GM21423 (cell line): ENCODE measurements around the gene TPSAB1.
"Not testable (repeated sequence)": the region's sequence is repeated elsewhere in the genome, so short reads cannot be mapped to it uniquely, and the experiment has no call there.

Source experiments
- ATAC-seq: cut with Tn5 transposase; IDR thresholded peaks from one replicate; pipeline ENCODE4 v1.9.1; 2021; ENCODE audit warnings: mild to moderate bottlenecking, moderate library complexity; ENCODE audit not compliant: unreplicated experiment

The TPSAB1 gene

GRCh38 chr16:1223355-1224214 is 16.9 kb upstream of the TPSAB1 start:
- no peak for ATAC-seq

GRCh38 chr16:1224558-1224957 is 15.9 kb upstream of the TPSAB1 start:
- ATAC-seq = no peak

DNA sequence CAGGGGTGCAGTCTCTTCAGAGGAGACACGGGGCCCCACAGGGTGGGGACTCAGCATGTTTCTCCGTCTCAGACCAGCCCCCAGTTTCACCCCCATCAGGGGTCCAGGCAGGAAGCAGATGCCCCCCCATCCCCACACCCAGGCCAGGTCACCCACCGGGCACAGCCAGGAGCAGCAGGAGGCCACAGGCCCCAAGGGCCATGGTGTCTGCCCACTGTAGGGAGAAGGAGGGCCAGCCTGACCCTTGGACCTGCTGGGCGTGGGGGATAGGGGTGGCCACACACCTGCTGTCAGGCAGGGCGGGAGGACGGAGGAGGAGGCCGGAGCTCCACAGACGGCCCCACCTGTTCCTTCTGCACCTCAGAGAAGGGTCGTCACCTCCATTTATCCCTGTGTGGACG is 15.5 kb upstream of the TPSAB1 start, which contains the start of gene TPSG1:
Gene TPSG1 (minus strand): TSS at position 218 of the 401 bp plus-strand sequence. CDS start 16 bp downstream, at position 202.
- no peak for ATAC-seq

DNA sequence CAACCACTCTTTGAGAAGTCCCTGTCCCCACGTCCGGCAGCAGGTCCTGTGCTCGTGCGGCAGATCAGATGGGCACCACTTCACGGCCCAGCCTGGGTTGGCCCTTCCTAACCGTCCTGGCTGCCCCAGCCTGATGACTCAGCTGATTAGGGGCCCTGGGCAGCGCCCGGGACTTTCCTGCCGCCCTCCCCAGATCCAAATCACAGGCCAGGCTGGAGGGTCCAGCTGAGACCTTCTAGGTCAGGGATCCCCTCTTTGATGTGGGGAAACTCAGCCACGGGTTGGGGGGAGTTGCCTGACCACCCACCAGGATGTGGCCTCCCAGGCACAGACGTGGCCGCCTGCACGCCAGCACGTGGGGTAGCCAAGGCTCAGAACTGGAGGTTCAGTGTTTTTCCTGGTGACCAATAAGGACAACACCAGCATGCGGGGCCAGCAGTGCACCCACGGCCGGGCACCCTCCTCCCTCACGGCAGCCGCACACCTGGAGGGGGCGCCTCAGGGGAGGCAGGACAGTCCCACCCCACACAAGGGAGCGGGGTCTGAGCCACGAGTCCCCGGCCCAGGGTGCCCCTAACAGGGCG is 14.7 kb upstream of the TPSAB1 start:
- ATAC-seq = not testable (repeated sequence)

- not testable (repeated sequence) for ATAC-seq
These were observed 13.8 kb upstream of the TPSAB1 start for GRCh38 chr16:1226692-1227091.

DNA sequence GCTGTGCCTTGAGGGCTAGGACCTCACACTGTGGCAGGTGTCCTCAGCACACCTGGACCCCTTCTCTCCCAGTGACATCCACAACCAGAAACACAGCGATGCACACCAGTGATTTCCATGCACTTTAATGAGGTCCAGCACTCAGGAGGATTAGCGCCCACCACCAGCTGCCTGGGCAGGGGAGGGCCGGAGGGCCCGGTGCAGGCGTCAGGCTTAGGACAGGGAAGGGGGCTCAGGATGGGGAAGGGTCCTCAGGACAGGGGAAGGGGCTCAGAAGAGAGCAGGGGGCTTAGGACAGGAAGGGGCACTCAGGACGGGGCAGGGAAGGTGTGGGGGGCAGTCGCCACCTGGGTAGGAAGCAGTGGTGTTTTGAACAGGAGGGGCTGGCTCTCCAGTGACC is 12.3 kb upstream of the TPSAB1 start:
- not testable (repeated sequence) for ATAC-seq

DNA sequence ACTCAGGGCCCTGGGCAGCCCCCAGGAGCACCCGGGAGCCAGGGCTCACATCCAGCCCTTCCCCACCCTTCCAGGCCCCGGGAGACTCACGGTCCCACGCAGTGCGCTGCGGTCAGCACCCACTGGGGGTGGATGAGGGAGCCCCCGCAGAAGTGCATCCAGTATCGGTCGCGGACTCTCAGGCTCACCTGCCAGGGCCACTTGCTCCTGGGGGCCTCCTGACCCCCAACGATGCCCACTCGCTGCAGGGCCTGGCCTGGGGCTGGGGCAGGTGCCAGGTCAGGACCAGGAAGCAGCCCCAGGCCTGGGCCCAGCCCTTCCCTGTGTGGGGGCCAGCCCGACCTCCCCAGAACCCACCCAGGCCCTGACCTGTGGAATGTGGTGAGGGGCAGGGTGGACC is 11.0 kb upstream of the TPSAB1 start:
- ATAC-seq = not testable (repeated sequence)

- ATAC-seq = not testable (repeated sequence)
These were observed 10.4 kb upstream of the TPSAB1 start, which contains the start of gene TPSB2 for GRCh38 chr16:1230084-1230470. Gene TPSB2 (minus strand): TSS chr16:1230184. CDS start chr16:1229951, 233 bp downstream.

GRCh38 chr16:1230471-1231212 is 9.9 kb upstream of the TPSAB1 start:
- not testable (repeated sequence) for ATAC-seq

DNA sequence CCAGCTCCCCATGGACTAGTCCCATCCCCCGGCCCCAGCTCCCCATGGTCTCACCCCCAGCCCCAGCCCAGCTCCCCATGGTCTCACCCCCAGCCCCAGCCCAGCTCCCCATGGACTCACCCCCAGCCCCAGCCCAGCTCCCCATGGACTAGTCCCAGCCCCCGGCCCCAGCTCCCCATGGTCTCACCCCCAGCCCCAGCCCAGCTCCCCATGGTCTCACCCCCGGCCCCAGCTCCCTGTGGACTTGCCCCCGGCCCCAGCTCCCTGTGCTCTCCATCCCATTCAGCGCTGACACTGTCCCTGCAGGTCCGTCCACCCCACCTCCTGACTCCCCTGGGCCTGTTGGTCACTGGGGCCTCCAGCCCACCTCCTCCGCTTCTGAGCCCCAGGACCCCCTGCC is 9.2 kb upstream of the TPSAB1 start:
- not testable (repeated sequence) for ATAC-seq

DNA sequence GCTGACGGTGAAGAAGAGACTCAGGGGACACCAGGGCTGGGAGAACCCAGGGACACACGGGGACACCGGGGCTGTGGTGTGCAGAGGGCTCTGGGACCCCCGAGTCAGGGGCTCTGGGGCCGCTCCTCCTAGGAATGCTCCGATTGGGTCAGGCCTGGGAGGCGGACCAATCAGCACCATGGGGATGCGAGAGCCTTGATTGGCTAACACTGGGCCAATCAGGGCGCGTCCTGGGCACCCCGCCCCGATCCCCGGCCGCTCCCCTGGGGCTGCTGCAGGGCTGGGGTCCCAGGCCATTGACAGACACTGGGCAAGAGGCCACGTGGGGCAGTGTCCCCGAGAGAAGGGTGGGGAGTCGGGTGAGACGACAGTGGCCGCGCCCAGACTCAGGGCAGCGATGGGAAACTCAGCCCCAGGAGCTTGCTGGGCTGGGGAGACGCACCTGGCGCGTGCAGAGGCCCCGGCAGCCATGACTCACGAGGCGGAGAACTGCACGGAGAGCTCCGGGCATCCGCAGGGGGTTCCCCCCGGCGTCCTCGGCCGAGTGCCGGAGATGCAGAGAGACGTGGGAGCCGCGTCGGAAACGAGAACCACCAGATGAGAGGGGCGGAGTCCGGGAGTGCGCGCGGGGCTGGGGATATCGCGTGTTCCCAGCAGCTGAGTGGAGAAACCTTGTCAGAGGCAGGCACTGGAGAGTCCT is 8.3 kb upstream of the TPSAB1 start:
- not testable (repeated sequence) for ATAC-seq

DNA sequence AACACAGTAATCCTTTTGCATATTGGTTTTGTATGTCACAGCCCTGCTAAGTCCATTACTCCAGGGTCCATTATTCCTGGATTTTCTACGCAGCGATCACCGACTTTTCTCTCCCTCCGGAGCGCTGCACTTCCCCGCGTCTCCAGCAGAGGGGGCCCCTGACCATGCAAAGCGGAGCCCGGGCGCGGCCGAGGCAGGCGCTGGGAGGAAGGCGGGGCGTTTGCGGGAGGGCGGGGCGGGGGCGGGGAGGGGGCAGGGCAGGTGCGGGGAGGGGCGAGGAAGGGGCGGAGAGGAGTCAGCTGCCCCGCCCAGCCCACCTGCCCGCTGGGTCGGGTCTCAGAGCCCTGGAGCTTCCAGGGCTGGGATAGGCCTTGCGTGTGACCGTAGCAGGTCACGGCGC is 3.8 kb upstream of the TPSAB1 start:
- ATAC-seq = not testable (repeated sequence)

DNA sequence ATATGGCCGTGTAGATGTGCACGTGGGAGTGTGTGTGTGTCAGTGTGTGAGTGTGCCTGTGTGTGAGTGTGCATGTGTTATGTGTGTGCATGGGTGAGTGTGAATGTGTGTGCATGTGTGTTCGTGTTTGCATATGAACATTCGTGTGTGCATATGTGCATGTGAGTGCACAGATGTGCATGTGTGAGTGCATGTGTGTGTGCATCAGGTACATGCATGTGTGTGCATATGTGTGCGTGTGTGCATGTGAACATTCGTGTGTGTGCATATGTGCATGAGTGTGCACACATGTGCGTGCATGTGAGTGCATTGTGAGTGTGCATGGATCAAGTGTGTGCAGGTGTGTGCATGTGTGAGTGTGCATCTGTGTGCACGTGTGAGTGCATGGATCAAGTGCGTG is 2.5 kb upstream of the TPSAB1 start:
- no peak for ATAC-seq

DNA sequence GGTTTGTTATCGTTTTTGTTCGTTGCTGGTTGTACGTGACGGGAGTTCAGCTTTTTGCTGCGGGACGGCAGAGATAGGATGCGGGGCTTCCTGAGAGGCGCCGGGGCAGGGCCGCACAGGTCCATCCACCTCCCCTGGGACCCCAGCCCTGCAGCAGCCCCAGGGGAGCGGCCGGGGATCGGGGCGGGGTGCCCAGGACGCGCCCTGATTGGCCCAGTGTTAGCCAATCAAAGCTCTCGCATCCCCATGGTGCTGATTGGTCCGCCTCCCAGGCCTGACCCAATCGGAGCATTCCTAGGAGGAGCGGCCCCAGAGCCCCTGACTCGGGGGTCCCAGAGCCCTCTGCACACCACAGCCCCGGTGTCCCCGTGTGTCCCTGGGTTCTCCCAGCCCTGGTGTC is 1.6 kb upstream of the TPSAB1 start:
- not testable (repeated sequence) for ATAC-seq

DNA sequence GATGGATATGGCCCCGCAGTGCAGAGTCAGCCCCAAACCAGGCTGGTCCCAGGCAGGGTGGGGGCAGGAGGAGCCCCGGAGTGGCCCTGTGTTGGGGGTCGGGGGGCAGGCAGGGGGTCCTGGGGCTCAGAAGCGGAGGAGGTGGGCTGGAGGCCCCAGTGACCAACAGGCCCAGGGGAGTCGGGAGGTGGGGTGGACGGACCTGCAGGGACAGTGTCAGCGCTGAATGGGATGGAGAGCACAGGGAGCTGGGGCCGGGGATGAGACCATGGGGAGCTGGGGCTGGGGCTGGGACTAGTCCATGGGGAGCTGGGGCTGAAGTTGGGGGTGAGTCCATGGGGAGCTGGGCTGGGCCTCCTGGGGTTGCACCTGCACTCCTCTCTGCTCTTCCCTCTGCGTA is 930 bp upstream of the TPSAB1 start:
- ATAC-seq = not testable (repeated sequence)

DNA sequence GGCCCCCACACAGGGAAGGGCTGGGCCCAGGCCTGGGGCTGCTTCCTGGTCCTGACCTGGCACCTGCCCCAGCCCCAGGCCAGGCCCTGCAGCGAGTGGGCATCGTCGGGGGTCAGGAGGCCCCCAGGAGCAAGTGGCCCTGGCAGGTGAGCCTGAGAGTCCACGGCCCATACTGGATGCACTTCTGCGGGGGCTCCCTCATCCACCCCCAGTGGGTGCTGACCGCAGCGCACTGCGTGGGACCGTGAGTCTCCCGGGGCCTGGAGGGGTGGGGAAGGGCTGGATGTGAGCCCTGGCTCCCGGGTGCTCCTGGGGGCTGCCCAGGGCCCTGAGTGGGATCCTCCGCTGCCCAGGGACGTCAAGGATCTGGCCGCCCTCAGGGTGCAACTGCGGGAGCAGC is 576 bp downstream of the TPSAB1 start:
- not testable (repeated sequence) for ATAC-seq

DNA sequence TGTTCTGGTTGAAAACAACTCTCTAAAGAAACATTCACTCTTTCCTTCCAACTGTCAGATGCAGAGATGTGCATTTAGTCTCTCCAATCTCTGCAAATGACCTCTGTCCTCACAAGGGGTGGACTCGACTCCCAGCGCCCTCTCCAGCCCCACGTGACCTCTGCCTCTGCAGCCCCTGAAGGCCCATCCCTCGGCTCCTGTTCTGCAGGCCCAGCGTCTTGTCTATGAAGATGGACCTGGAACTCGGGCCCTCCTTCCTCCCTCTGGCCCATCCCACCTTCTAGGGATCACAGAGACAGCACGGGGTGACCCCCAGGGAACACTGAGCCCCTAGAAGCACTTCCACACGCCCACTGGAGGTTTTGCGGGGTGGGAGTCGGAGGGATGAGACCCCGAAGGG is 2.9 kb downstream of the TPSAB1 start:
- not testable (repeated sequence) for ATAC-seq

DNA sequence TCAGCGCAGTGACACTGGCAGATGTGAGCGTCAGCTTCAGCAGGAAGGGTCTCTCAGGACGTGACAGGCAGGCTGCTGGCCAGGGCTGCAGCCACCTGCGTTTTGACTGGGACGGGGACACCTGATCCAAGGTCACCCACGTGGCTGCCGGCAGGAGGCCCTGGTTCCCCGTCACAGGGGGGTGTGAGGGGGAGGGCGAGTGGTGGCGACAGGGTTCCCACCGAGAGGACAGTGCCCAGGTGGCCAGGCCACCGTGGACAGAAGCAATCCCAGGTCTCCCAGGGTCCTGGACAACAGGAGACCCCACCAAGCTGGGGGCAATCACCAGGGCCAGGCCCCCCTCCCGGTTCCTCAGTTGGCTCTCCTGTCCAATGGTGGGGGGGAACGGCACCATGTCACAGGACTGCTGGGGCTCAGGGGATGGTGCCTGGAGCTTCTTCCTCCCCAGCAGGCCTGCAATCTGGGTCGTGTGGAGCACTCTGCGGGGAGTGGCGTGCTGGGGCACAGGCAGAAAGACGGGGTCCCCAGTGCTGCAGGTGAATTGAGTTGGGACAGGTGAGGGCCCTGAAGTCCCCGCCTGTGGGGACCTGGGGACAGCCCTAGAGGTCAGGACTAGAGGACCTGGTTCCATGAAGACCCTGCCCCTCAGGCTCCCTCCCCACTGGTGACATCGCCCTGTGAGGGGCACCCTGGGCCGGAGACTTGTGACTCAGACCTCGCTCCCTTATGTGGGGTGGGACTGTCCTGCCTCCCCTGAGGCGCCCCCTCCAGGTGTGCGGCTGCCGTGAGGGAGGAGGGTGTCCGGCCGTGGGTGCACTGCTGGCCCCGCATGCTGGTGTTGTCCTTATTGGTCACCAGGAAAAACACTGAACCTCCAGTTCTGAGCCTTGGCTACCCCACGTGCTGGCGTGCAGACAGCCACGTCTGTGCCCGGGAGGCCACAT is 3.7 kb downstream of the TPSAB1 start:
- ATAC-seq = not testable (repeated sequence)

DNA sequence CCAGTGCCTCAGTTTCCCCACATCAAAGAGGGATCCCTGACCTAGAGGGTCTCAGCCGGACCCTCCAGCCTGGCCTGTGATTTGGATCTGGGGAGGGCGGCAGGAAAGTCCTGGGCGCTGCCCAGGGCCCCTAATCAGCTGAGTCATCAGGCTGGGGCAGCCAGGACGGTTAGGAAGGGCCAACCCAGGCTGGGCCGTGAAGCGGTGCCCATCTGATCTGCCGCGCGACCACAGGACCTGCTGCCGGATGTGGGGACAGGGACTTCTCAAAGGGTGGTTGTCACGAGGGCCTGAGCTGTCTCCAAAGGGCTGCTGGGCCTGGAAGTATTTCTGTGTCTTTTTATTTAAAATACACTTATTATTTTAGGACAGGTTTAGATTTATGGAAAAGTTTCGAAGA is 4.4 kb downstream of the TPSAB1 start:
- ATAC-seq = no peak
